H1 (cell line): ENCODE results near the gene RPN2. TPM values are rescaled to one million over a fixed set of nuclear protein-coding genes. Genes with fewer than 3 reads are reported as not detected.

Source experiments
- CTCF ChIA-PET: fragments of 300-600 bp; sonication (Branson Sonifier 250); formaldehyde crosslinking; loops from one replicate; lab custom pipeline; 2021; ENCODE audit not compliant: partially characterized antibody; lab: Charles Lee
- POLR2A ChIA-PET: fragments of 300-600 bp; sonication (Branson Sonifier 250); formaldehyde crosslinking; loops from one replicate; lab custom pipeline; 2021; ENCODE audit warnings: inconsistent platforms; ENCODE audit not compliant: partially characterized antibody; lab: Charles Lee
- DNase-seq, 2 experiments: peaks; one replicate each; pipeline versions ENCODE4 v3.0.0 to v3.0.0-alpha.2; 2010 to 2022; ENCODE audit warnings: low spot score in 2 of 2, low read depth in 1 of 2, mixed read lengths in 1 of 2
- FAIRE-seq: peaks from 2 replicates; lab custom pipeline; 2011; peaks lifted over from hg19 to GRCh38; lab: Jason Lieb, UNC
- H2AFZ ChIP-seq: 2 replicates; pipeline ENCODE4 v1.8.1; 2012; ENCODE audit warnings: low read length, inconsistent platforms
- H2AK5ac ChIP-seq: 2 replicates; pipeline ENCODE4 v1.6.1; 2013; ENCODE audit warnings: low read depth, low read length
- H2BK120ac ChIP-seq: replicated peaks from 2 replicates; pipeline ENCODE3; 2013; ENCODE audit warnings: low read depth, low read length, inconsistent platforms
- H2BK12ac ChIP-seq: 2 replicates; pipeline ENCODE4 v1.6.1; 2013; ENCODE audit warnings: low read depth, low read length
- H2BK15ac ChIP-seq: 2 replicates; pipeline ENCODE4 v1.6.1; 2013; ENCODE audit warnings: low read length
- H2BK20ac ChIP-seq: 2 replicates; pipeline ENCODE4 v1.6.1; 2013; ENCODE audit warnings: low read length
- H2BK5ac ChIP-seq: 2 replicates; pipeline ENCODE4 v1.6.1; 2013; ENCODE audit warnings: low read depth, low read length
- H3K14ac ChIP-seq: 2 replicates; pipeline ENCODE4 v1.6.1; 2013; ENCODE audit warnings: inconsistent platforms; ENCODE audit not compliant: insufficient read length
- H3K18ac ChIP-seq: 2 replicates; pipeline ENCODE4 v1.6.1; 2013; ENCODE audit warnings: low read length; ENCODE audit errors: extremely low read depth
- H3K23ac ChIP-seq: 2 replicates; pipeline ENCODE4 v1.6.1; 2013; ENCODE audit warnings: inconsistent platforms; ENCODE audit not compliant: insufficient read length
- H3K23me2 ChIP-seq: 2 replicates; pipeline ENCODE4 v1.6.1; 2013; ENCODE audit warnings: low read depth, low read length
- H3K27ac ChIP-seq: 2 replicates; pipeline ENCODE4 v1.6.1; 2011; ENCODE audit warnings: low read depth, low read length, inconsistent platforms
- H3K27me3 ChIP-seq, 4 experiments: replicated peaks in 1 of 4; 1 replicate in 1 of 4; 2 replicates in 3 of 4; pipeline versions ENCODE4 v1.6.1 to v1.8.1; 2011 to 2013; ENCODE audit warnings: low read length in 3 of 4, mild to moderate bottlenecking in 3 of 4, inconsistent platforms in 2 of 4, mixed read lengths in 2 of 4, moderate library complexity in 1 of 4; ENCODE audit not compliant: control insufficient read depth in 3 of 4, insufficient read depth in 3 of 4; ENCODE audit errors: extremely low read depth in 1 of 4
- H3K36me3 ChIP-seq, 4 experiments: 2 replicates each; pipeline versions ENCODE4 v1.6.1 to v1.8.1; 2011 to 2013; ENCODE audit warnings: mild to moderate bottlenecking in 4 of 4, low read length in 3 of 4, moderate library complexity in 2 of 4, control low read depth in 1 of 4, inconsistent platforms in 1 of 4; ENCODE audit not compliant: insufficient read depth in 4 of 4, control insufficient read depth in 2 of 4
- H3K4ac ChIP-seq: replicated peaks from 2 replicates; pipeline ENCODE3; 2013; ENCODE audit warnings: low read length, low read depth, mixed read lengths, inconsistent platforms; ENCODE audit not compliant: insufficient read length
- H3K4me1 ChIP-seq, 4 experiments: replicated peaks in 1 of 4; 1 replicate in 1 of 4; 2 replicates in 3 of 4; pipeline versions ENCODE4 v1.6.1 to v1.8.1; 2011 to 2013; ENCODE audit warnings: low read length in 3 of 4, inconsistent platforms in 2 of 4, mixed read lengths in 1 of 4; ENCODE audit not compliant: insufficient read depth in 4 of 4, control insufficient read depth in 3 of 4
- H3K4me2 ChIP-seq, 2 experiments: 2 replicates each; pipeline versions ENCODE4 v1.6.1 to v1.8.1; 2011 to 2013; ENCODE audit warnings: low read depth in 2 of 2, low read length in 2 of 2, control low read depth in 1 of 2, inconsistent platforms in 1 of 2, mild to moderate bottlenecking in 1 of 2; ENCODE audit not compliant: insufficient read depth in 1 of 2
- H3K4me3 ChIP-seq, 4 experiments: fragments of 200-600, 300-600 bp in 1 of 4; sonication (generic), shearing (Covaris generic), sonication (Bioruptor Twin) in 1 of 4; 2 replicates each; pipeline versions ENCODE4 v1.5.1 to v1.8.1; 2011 to 2016; ENCODE audit warnings: low read length in 4 of 4, low read depth in 3 of 4, control low read depth in 2 of 4, inconsistent platforms in 2 of 4, mild to moderate bottlenecking in 2 of 4, mixed read lengths in 1 of 4, moderate library complexity in 1 of 4; ENCODE audit not compliant: insufficient read depth in 2 of 4; ENCODE audit errors: extremely low read depth in 1 of 4
- H3K56ac ChIP-seq: replicated peaks from 2 replicates; pipeline ENCODE3; 2013; ENCODE audit warnings: low read depth, mild to moderate bottlenecking, mixed read lengths, low read length, inconsistent platforms; ENCODE audit not compliant: insufficient read length
- H3K79me1 ChIP-seq: 2 replicates; pipeline ENCODE4 v1.6.1; 2013; ENCODE audit warnings: low read depth, low read length, control low read depth
- H3K79me2 ChIP-seq, 2 experiments: 2 replicates each; pipeline versions ENCODE4 v1.6.1 to v1.8.1; 2012 to 2013; ENCODE audit warnings: low read length in 2 of 2, mild to moderate bottlenecking in 2 of 2, inconsistent platforms in 1 of 2; ENCODE audit not compliant: insufficient read depth in 2 of 2, control insufficient read depth in 1 of 2
- H3K9ac ChIP-seq, 4 experiments: replicated peaks in 1 of 4; 1 replicate in 1 of 4; 2 replicates in 3 of 4; pipeline versions ENCODE4 v1.6.1 to v1.8.1; 2011 to 2013; ENCODE audit warnings: low read depth in 3 of 4, low read length in 3 of 4, control low read depth in 2 of 4, mild to moderate bottlenecking in 2 of 4, moderate library complexity in 2 of 4, inconsistent platforms in 1 of 4; ENCODE audit errors: extremely low read depth in 1 of 4
- H3K9me3 ChIP-seq, 2 experiments: 2 replicates each; pipeline versions ENCODE4 v1.6.1 to v1.8.1; 2012 to 2013; ENCODE audit warnings: mild to moderate bottlenecking in 2 of 2, moderate library complexity in 2 of 2, control low read depth in 1 of 2, inconsistent platforms in 1 of 2, low read depth in 1 of 2, low read length in 1 of 2, mixed read lengths in 1 of 2; ENCODE audit not compliant: insufficient read depth in 2 of 2
- H4K20me1 ChIP-seq, 2 experiments: replicated peaks in 1 of 2; 2 replicates each; pipeline versions ENCODE3 to v1.8.1; 2011 to 2013; ENCODE audit warnings: inconsistent platforms in 2 of 2, low read length in 2 of 2, mild to moderate bottlenecking in 1 of 2; ENCODE audit not compliant: insufficient read depth in 2 of 2, control insufficient read depth in 1 of 2
- H4K5ac ChIP-seq: 2 replicates; pipeline ENCODE4 v1.6.1; 2013; ENCODE audit warnings: low read length, low read depth, mixed read lengths, inconsistent platforms; ENCODE audit not compliant: insufficient read length
- H4K8ac ChIP-seq: 2 replicates; pipeline ENCODE4 v1.8.0; 2013; ENCODE audit warnings: mild to moderate bottlenecking, moderate library complexity, low read length, inconsistent platforms; ENCODE audit not compliant: insufficient read depth; ENCODE audit errors: extremely low read depth
- H4K91ac ChIP-seq: replicated peaks from 2 replicates; pipeline ENCODE3; 2013; ENCODE audit warnings: low read length, mixed read lengths, inconsistent platforms; ENCODE audit not compliant: insufficient read length
- CTBP2 ChIP-seq: IDR thresholded peaks from 2 replicates; pipeline ENCODE4 v1.7.0; 2011; ENCODE audit warnings: borderline replicate concordance, mild to moderate bottlenecking, moderate library complexity, mixed read lengths, low read length; ENCODE audit not compliant: insufficient read depth, insufficient read length
- GABPA ChIP-seq: IDR thresholded peaks from 2 replicates; pipeline ENCODE4 v1.6.1; 2011; ENCODE audit warnings: mild to moderate bottlenecking, low read length, moderate library complexity, borderline replicate concordance; ENCODE audit not compliant: insufficient read depth
- JUND ChIP-seq: IDR thresholded peaks from 2 replicates; pipeline ENCODE4 v1.6.1; 2011; ENCODE audit warnings: mild to moderate bottlenecking, improper control_type of control experiment, low read length
- KDM1A ChIP-seq: fragments of 200-600, 300-600 bp; sonication (generic); IDR thresholded peaks from 2 replicates; pipeline ENCODE4 v1.7.1; 2016; ENCODE audit warnings: mild to moderate bottlenecking, low read length, borderline replicate concordance
- KDM5A ChIP-seq: fragments of 200-600 bp; IDR thresholded peaks from 2 replicates; pipeline ENCODE4 v1.7.1; 2012; ENCODE audit warnings: mild to moderate bottlenecking, low read length, inconsistent platforms, mixed read lengths
- MAX ChIP-seq: IDR thresholded peaks from 2 replicates; pipeline ENCODE4 v1.6.1; 2012; ENCODE audit warnings: inconsistent platforms
- RFX5 ChIP-seq: IDR thresholded peaks from 2 replicates; pipeline ENCODE4 v1.6.1; 2011; ENCODE audit warnings: low read depth, low read length, improper control_type of control experiment, borderline replicate concordance
- TAF7 ChIP-seq: optimal IDR thresholded peaks from 2 replicates; pipeline ENCODE3; 2011; ENCODE audit warnings: low read depth, mild to moderate bottlenecking, inconsistent platforms, low read length, moderate library complexity, borderline replicate concordance
- ZNF274 ChIP-seq: IDR thresholded peaks from 2 replicates; pipeline ENCODE4 v1.7.0; 2012; ENCODE audit warnings: low read length, borderline replicate concordance; ENCODE audit errors: extremely low read depth
- WGBS, 2 experiments: shearing (Covaris generic) in 1 of 2; methylation state at CpG; one replicate each; pipeline versions ENCODE4 v1.1.6 to v1.1.7; 2013 to 2015; ENCODE audit warnings: low lambda C conversion rate in 2 of 2, mixed read lengths in 2 of 2, inconsistent platforms in 1 of 2, low coverage in 1 of 2, missing lambda C conversion rate in 1 of 2; ENCODE audit not compliant: insufficient replicate concordance in 2 of 2, insufficient coverage in 1 of 2, insufficient read length in 1 of 2; ENCODE audit errors: extremely low coverage in 1 of 2, missing lambda C conversion rate in 1 of 2; 5-methylcytosine and 5-hydroxymethylcytosine counted together
- polyA plus RNA-seq, 7 experiments: library from polyadenylated mRNA; depleted of rRNA in 3 of 7; stranded (reverse) in 5 of 7; unstranded in 2 of 7; fragments of >200 nt in 5 of 7; fragments of 200-250 nt in 2 of 7; gene quantifications; 1 replicate in 5 of 7; 2 replicates in 1 of 7; 4 replicates in 1 of 7; pipeline versions ENCODE4 v1.2.1 to v1.2.3, GENCODE V29; 2011 to 2013; ENCODE audit warnings: missing spikeins in 2 of 7, mixed read lengths in 2 of 7
- total RNA-seq: library from RNA; stranded (reverse); fragmentation: NEBNext Ultra II Directional; extraction: Animal tissue kit (Norgen Biotek cat#: 25700); gene quantifications from 2 replicates; pipeline ENCODE4 v1.2.1, GENCODE V29; 2021

RPN2 gene
- total and polyA plus RNA-seq, 2 of the 8 experiments (the other 6 are each of a cell fraction or from before 2014, with no cell fraction given), result 236 to 379 TPM

DNA sequence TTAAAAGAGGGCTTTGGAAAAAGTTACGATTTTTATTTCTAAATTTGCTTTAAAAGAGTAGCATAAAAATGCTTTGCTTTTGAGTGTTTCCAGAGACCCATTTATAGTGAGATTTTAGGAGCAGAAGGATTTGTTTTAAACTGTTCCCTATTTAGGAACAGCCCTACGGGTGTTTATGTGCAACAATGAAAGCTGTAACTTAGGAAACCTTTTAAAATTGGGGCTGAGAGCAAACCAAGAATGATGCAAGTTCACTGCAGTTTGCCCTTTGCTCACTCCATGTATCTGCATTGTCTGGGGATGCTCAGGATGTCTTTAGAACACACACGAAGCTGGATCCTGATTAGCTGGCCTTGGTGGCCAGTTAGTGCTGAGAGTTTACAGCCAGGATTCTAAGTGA, 41.6 kb downstream of the RPN2 start:
- no peaks in the 10 kb centered on the region for H3K23me2 ChIP-seq
- H3K79me2 ChIP-seq, result peaks cover 0 to 16% of the 10 kb centered on the region in 2 experiments; a peak in 3 of 4 replicates
- FAIRE-seq (no peak), DNase-seq (no peak)
- no peak overlapping the region for H3K14ac ChIP-seq
- no peak overlapping the region for H4K8ac ChIP-seq
- H3K18ac ChIP-seq, result no peak overlapping the region
- H3K4me1 ChIP-seq, result peaks cover 0 to 6% (median 0%) of the 10 kb centered on the region in 4 experiments; a peak in 3 of 7 replicates
- no peak overlapping the region for H2BK12ac ChIP-seq
- H4K5ac ChIP-seq, result no peak overlapping the region
- no peak overlapping the region for H2BK15ac ChIP-seq
- WGBS, 2 experiments, result 81% methylated on average over 3 of the region's 3 CpGs; no CpG with 5 or more reads in 1 of the 2 experiments
- ChIA-PET CTCF (interaction anchor here (0.6 to 1.8 kb wide), 7 partner anchors 18 to 555 kb away, joined by 3 to 7 read pairs (median 5); no protein-coding TSS in a partner anchor), POLR2A (interaction anchor here (1.6 to 2.7 kb wide), 4 partner anchors 9 to 42 kb away, joined by 4 to 17 read pairs (median 8); partner anchors contain the start of genes MROH8 and RPN2)
- H3K9me3 ChIP-seq, result no peaks in the 10 kb centered on the region
- peaks cover 12 to 64% (median 31%) of the 10 kb centered on the region in 4 experiments for H3K36me3 ChIP-seq
- no peak overlapping the region for H3K4ac ChIP-seq
- no peak overlapping the region for H2BK120ac ChIP-seq
- peaks cover 2 to 3% of the 10 kb centered on the region in 2 experiments for H4K20me1 ChIP-seq
- no peak overlapping the region for H2BK5ac ChIP-seq
- no peak overlapping the region for H3K56ac ChIP-seq
- H2BK20ac ChIP-seq, result no peak overlapping the region
- H3K23ac ChIP-seq, result no peak overlapping the region
- TF ChIP-seq TAF7 (no peak), JUND (no peak), GABPA (no peak), RFX5 (no peak), KDM1A (no peak), MAX (no peak), KDM5A (no peak), CTBP2 (no peak), ZNF274 (no peak)
- no peak overlapping the region for H3K27ac ChIP-seq
- no peak overlapping the region for H3K4me3 ChIP-seq
- H2AFZ ChIP-seq, result no peak overlapping the region
- H3K27me3 ChIP-seq, result no peaks in the 10 kb centered on the region; a peak in 1 of 7 replicates
- no peak overlapping the region for H3K4me2 ChIP-seq
- H3K79me1 ChIP-seq, result peaks cover 5% of the 10 kb centered on the region
- no peak overlapping the region for H2AK5ac ChIP-seq
- no peak overlapping the region for H4K91ac ChIP-seq
- H3K9ac ChIP-seq, result no peak overlapping the region
